ENCODE results near the gene RUVBL1. TPM values are rescaled to one million over a fixed set of nuclear protein-coding genes. Genes with fewer than 3 reads are reported as not detected.

RUVBL1 gene
- total RNA-seq, 1 donor from 2014 or later, result 33.1 TPM

DNA sequence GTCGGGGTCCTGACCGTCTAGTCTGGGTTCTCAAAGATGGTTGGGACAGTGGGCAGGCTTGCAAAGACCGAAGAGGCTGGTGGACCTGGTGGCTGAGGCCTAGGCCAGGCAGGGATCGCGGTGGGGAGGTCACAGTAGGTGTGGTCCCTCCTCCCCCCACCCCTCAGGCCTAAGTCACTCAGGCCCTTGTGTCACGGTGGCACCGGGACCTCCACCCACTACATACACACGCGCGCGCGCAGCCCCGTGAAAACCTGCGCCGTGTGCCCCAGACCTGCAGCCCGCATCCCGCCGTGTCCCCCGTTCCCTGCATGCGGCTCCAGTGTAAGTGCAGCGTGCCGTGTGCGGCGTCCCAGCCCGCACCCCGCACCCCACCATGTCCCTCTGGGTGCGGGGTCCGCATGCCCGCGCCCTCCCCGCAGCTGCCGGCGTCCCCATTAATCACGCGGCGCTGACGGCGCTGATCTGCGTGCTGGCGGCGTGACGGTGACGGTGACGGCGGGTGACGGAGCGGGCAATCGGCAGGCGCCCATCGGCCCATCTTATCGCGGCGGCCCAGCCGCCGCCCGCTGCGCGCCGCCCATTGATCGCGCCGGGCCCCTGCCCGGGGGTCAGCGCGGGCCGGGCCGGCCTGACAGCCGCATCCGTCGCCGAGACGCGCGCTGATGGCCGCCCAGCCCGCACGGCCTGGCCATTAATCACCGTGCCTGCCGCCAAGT, 47.0 kb downstream of the RUVBL1 start:
- Mint-ChIP-seq H3K36me3 (ENCODE audit: unreplicated experiment) (no peaks in the 10 kb centered on the region), H3K27me3 (ENCODE audit: unreplicated experiment) (peaks cover 3% of the 10 kb centered on the region), H3K4me3 (ENCODE audit: unreplicated experiment) (peak overlapping the region; percentile 71), H3K27ac (ENCODE audit: unreplicated experiment) (no peak overlapping the region), H3K9me3 (ENCODE audit: unreplicated experiment) (peaks cover 2% of the 10 kb centered on the region), H3K4me1 (ENCODE audit: low read depth, unreplicated experiment) (peaks cover 2% of the 10 kb centered on the region)
- DNase-seq, result peak; percentile 61
- TF ChIP-seq CTCF (IDR thresholded peaks at IDR 0.05; ENCODE audit: partially characterized antibody, unreplicated experiment), result no peak

DNA sequence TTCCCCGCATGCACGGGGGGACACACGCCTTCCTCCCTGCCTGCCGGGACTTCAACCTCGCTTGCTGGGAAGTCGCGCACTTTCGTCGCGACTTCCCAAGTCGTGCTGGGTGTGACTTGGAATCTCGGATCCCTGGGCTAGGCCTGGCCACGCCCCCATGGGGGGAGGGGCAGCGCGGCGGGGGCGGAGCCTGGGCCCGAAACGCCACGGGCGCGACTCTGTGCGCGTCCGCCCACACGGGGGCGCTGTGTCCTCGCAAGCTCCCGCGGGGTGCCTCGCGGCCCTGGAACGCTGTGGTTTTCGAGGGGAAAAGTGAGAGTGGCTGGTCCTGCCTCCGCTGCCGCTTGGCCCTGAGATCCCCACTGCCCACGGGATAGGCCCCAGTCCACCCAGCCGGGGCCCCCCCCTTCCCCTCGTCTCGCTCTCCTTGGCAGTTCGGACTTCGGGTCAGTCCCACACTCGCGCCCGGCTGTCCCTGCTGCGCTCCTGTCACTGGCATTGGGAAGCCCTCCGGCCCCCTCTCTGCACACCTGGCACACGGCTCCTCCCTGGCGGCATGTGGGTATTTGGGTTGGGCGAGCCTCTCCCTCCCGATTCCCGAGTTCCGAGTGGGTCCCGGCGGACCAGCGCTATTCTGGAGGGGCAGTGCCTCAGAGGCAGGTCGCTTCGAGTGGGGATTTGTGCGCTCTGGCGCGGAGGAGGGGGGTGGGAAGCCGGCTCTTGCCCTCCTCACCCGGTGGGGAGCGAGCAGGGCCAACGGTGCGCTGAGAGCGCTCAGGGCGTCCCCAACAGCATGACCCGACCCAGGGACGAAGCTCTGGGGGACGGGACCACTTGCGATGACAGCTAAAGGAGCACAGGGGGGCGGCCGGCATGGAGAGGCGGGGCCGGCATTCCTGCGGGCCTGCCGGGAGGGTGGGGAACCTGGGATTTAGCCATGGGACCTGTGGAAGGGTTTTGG, 47.8 kb downstream of the RUVBL1 start:
- Mint-ChIP-seq H3K4me3 (ENCODE audit: unreplicated experiment) (peak overlapping the region; percentile 73), H3K36me3 (ENCODE audit: unreplicated experiment) (no peaks in the 10 kb centered on the region), H3K4me1 (ENCODE audit: low read depth, unreplicated experiment) (peaks cover 2% of the 10 kb centered on the region), H3K27me3 (ENCODE audit: unreplicated experiment) (peaks cover 3% of the 10 kb centered on the region), H3K9me3 (ENCODE audit: unreplicated experiment) (peaks cover 2% of the 10 kb centered on the region), H3K27ac (ENCODE audit: unreplicated experiment) (no peak overlapping the region)
- TF ChIP-seq CTCF (IDR thresholded peaks at IDR 0.05; ENCODE audit: partially characterized antibody, unreplicated experiment), result peak; percentile 99
- DNase-seq, result peak; percentile 95

DNA sequence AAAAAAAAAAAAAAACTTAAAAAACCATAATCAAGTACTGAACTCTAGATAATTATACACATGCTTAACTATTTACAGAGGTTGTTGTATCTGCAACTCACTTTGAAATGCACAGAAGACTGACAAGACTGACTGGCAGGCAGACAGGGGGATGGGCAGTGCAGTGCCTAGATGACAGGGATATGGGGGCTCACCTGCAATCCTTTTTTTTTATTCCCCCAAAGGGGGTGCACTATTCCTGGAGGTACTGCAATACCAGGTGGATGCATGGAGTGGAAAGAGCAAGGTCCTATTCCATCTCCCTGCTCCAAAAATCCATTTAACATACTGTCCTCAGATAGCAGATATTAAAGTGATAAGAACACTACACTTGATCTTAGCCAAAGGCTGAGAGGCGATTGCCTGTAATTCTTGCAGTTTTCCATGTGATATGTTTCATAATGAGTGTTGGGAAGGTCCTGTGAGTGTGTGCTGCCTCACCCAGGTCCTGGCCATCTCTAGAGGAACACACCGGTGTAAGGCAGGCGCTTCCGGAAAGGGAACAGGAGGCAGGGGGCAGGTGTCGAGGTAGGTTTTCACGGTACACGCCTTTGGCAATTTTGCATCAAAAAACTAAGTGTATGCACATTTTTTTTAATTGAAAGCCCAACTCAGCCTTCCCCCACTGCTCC, 48.6 kb downstream of the RUVBL1 start:
- H3K4me3 Mint-ChIP-seq (ENCODE audit: unreplicated experiment), result peak overlapping the region; percentile 73
- H3K36me3 Mint-ChIP-seq (ENCODE audit: unreplicated experiment), result no peaks in the 10 kb centered on the region
- peaks cover 2% of the 10 kb centered on the region for H3K9me3 Mint-ChIP-seq (ENCODE audit: unreplicated experiment)
- H3K27me3 Mint-ChIP-seq (ENCODE audit: unreplicated experiment), result peaks cover 3% of the 10 kb centered on the region
- no peak for DNase-seq
- H3K4me1 Mint-ChIP-seq (ENCODE audit: low read depth, unreplicated experiment), result peaks cover 2% of the 10 kb centered on the region
- TF ChIP-seq CTCF (IDR thresholded peaks at IDR 0.05; ENCODE audit: partially characterized antibody, unreplicated experiment), result no peak
- H3K27ac Mint-ChIP-seq (ENCODE audit: unreplicated experiment), result no peak overlapping the region

- Mint-ChIP-seq H3K27ac (ENCODE audit: unreplicated experiment) (no peak overlapping the region), H3K4me1 (ENCODE audit: low read depth, unreplicated experiment) (peaks cover 2% of the 10 kb centered on the region), H3K4me3 (ENCODE audit: unreplicated experiment) (no peak overlapping the region), H3K36me3 (ENCODE audit: unreplicated experiment) (no peaks in the 10 kb centered on the region), H3K27me3 (ENCODE audit: unreplicated experiment) (peaks cover 3% of the 10 kb centered on the region), H3K9me3 (ENCODE audit: unreplicated experiment) (peaks cover 2% of the 10 kb centered on the region)
- no peak for DNase-seq
- no peak for TF ChIP-seq CTCF (IDR thresholded peaks at IDR 0.05; ENCODE audit: partially characterized antibody, unreplicated experiment)
Observed at GRCh38 chr3:128073807-128074206, 49.8 kb downstream of the RUVBL1 start.
